Measurements from ENCODE around the gene LCP1. TPM values are rescaled to one million over a fixed set of nuclear protein-coding genes. Genes with fewer than 3 reads are reported as not detected.
"Not testable (repeated sequence)": the region's sequence is repeated elsewhere in the genome, so short reads cannot be mapped to it uniquely, and the experiment has no call there.

The LCP1 gene, protein sequence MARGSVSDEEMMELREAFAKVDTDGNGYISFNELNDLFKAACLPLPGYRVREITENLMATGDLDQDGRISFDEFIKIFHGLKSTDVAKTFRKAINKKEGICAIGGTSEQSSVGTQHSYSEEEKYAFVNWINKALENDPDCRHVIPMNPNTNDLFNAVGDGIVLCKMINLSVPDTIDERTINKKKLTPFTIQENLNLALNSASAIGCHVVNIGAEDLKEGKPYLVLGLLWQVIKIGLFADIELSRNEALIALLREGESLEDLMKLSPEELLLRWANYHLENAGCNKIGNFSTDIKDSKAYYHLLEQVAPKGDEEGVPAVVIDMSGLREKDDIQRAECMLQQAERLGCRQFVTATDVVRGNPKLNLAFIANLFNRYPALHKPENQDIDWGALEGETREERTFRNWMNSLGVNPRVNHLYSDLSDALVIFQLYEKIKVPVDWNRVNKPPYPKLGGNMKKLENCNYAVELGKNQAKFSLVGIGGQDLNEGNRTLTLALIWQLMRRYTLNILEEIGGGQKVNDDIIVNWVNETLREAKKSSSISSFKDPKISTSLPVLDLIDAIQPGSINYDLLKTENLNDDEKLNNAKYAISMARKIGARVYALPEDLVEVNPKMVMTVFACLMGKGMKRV
- total RNA-seq (2021; fragmentation: NEBNext Ultra II Directional; extraction: Animal tissue kit (Norgen Biotek cat#: 25700)) = under 1 TPM in 1 of 6 experiments, not detected in 5; 0.05 TPM
- long read RNA-seq = 0 reads

DNA sequence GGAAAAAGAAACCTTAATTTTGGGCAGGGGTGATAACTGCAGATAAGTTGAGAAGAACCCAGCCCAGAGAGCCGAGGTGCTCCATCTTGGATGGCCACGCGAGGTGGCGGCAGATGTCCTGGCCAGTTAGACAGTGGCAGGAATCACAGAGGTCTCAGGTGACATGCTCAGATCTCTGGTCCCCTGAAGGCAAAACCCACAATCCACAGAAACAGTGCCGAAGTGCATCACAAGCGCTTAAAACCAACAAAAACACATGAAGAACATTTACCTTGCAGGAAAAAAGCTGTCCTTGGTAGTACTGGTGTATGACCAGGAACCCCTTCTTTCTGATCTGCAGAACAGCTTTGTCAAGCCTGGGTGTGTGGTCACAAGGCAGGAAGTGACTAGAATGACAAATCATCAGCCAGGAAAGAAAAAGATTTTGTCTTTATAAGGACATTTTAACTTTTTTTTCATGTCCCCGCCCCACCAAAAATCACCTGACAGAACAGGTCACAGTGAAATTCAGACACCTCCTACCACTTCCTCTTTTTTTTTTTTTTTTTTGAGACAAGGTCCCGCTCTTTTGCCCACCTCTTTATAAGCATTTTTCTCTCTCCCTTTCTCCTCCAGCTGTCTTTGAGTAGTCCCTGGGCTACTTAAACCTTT, at the start of gene LCP1:
TSS of gene LCP1 (minus strand) at position 338 of the 651 bp plus-strand sequence. CDS start 22,515 bp downstream, outside the sequence.
- TF ChIP-seq, protein P1, sequence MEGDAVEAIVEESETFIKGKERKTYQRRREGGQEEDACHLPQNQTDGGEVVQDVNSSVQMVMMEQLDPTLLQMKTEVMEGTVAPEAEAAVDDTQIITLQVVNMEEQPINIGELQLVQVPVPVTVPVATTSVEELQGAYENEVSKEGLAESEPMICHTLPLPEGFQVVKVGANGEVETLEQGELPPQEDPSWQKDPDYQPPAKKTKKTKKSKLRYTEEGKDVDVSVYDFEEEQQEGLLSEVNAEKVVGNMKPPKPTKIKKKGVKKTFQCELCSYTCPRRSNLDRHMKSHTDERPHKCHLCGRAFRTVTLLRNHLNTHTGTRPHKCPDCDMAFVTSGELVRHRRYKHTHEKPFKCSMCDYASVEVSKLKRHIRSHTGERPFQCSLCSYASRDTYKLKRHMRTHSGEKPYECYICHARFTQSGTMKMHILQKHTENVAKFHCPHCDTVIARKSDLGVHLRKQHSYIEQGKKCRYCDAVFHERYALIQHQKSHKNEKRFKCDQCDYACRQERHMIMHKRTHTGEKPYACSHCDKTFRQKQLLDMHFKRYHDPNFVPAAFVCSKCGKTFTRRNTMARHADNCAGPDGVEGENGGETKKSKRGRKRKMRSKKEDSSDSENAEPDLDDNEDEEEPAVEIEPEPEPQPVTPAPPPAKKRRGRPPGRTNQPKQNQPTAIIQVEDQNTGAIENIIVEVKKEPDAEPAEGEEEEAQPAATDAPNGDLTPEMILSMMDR (IDR thresholded peaks at IDR 0.05) = no peak
- Mint-ChIP-seq H3K36me3 (ENCODE audit: low read depth) (no peaks in the 10 kb centered on the region), H3K4me3 (no peak within 1 kb of the TSS), H3K9me3 (no peaks in the 10 kb centered on the region), H3K27me3 (ENCODE audit: insufficient read depth) (peaks cover 2% of the 10 kb centered on the region; the same call in 1 of the 2 replicates), H3K4me1 (ENCODE audit: low read depth) (no peaks in the 10 kb centered on the region), H3K27ac (no peak within 1 kb of the TSS)
- DNase-seq = no peak

DNA sequence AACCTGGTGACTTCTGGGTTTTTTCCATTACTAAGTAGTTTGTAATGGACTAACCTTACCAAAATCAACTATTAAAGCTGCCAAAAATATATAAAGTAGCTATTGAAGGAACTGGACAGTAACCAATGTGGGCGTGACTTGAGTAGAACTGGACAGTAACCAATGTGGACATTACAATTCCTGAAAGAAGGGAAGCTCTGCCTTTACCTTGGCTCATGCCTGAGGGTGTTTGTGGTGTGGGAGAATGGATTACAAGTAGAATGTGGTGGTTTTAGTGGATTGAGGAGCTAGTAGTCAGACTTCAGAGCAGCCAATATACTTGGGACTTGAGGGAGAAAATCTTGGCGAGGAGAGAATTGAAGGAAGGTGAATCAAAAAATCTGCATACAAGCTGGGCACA, 47.3 kb upstream of the LCP1 start:
- H3K4me1 Mint-ChIP-seq (ENCODE audit: low read depth) = peaks cover 8% of the 10 kb centered on the region
- H3K9me3 Mint-ChIP-seq = peaks cover 5% of the 10 kb centered on the region; the same call in 1 of the 2 replicates
- TF ChIP-seq, protein P1 (IDR thresholded peaks at IDR 0.05) = no peak

DNA sequence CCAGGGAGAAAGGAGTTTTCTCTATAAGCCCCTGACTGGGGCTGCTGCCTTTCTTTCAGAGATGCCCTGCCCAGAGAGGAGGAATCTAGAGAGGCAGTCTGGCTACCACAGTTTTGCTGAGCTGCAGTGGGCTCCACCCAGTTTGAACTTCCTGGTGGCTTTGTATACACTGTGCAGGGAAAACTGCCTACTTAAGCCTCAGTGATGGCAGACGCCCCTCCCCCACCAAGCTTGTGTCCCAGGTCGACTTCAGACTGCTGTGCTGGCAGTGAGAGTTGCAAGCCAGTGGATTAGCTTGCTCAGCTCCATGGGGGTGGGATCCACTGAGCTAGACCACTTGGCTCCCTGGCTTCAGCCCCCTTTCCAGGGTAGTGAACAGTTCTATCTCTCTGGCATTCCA, 38.3 kb upstream of the LCP1 start:
- H3K27me3 Mint-ChIP-seq (ENCODE audit: insufficient read depth); H3K27ac Mint-ChIP-seq; H3K4me3 Mint-ChIP-seq; H3K4me1 Mint-ChIP-seq (ENCODE audit: low read depth); H3K36me3 Mint-ChIP-seq (ENCODE audit: low read depth); DNase-seq: not testable (repeated sequence)
- H3K9me3 Mint-ChIP-seq = peaks cover 11% of the 10 kb centered on the region

More for the DNA sequence above, 47.3 kb upstream of the LCP1 start:
- DNase-seq = no peak
- no peak overlapping the region for H3K4me3 Mint-ChIP-seq
- no peaks in the 10 kb centered on the region for H3K36me3 Mint-ChIP-seq (ENCODE audit: low read depth)
- H3K27ac Mint-ChIP-seq = no peak overlapping the region
- peaks cover 5% of the 10 kb centered on the region for H3K27me3 Mint-ChIP-seq (ENCODE audit: insufficient read depth)

DNA sequence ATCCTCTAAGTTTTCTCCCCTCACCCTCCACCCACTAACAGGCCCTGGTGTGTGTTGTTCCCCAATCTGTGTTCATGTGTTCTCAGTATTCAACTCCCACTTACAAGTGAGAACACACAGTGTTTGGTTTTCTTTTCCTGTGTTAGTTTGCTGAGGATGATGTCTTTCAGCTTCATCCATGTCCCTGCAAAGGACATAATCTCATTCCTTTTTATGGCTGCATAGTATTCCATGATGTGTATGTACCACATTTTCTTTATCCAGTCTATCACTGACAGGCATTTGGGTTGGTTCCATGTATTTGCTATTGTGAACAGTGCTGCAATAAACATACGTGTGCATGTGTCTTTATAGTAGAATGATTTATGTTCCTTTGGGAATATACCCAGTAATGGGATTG, 32.8 kb upstream of the LCP1 start:
- not testable (repeated sequence) for H3K36me3 Mint-ChIP-seq (ENCODE audit: low read depth); H3K4me3 Mint-ChIP-seq; DNase-seq; H3K27me3 Mint-ChIP-seq (ENCODE audit: insufficient read depth); H3K27ac Mint-ChIP-seq; H3K9me3 Mint-ChIP-seq
- H3K4me1 Mint-ChIP-seq (ENCODE audit: low read depth) = peaks cover 14% of the 10 kb centered on the region

DNA sequence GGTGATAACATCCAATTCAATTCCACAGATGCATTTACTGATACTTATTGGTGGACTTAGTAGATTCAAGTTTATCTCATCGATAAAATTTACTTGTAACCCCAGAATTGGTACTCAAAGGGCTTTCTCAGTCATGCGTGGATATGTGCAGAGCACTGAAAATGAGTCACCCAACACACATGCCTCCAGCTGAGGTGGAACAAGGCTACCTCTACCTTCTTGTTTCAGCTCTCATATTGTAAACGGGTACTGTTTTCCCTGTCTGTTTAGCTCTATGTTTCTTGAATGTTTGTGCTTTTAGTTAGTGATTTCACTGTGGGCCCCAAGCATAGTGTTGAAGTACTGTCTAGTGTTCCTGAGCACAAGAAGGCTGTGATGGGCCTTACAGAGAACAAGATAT, 31.3 kb upstream of the LCP1 start:
- Mint-ChIP-seq H3K27me3 (ENCODE audit: insufficient read depth) (peaks cover 7% of the 10 kb centered on the region), H3K9me3 (no peaks in the 10 kb centered on the region; the same call in 1 of the 2 replicates), H3K4me1 (ENCODE audit: low read depth) (peaks cover 14% of the 10 kb centered on the region), H3K27ac (no peak overlapping the region), H3K4me3 (no peak overlapping the region), H3K36me3 (ENCODE audit: low read depth) (no peaks in the 10 kb centered on the region)
- no peak for DNase-seq
- TF ChIP-seq, protein P1 (IDR thresholded peaks at IDR 0.05) = no peak

DNA sequence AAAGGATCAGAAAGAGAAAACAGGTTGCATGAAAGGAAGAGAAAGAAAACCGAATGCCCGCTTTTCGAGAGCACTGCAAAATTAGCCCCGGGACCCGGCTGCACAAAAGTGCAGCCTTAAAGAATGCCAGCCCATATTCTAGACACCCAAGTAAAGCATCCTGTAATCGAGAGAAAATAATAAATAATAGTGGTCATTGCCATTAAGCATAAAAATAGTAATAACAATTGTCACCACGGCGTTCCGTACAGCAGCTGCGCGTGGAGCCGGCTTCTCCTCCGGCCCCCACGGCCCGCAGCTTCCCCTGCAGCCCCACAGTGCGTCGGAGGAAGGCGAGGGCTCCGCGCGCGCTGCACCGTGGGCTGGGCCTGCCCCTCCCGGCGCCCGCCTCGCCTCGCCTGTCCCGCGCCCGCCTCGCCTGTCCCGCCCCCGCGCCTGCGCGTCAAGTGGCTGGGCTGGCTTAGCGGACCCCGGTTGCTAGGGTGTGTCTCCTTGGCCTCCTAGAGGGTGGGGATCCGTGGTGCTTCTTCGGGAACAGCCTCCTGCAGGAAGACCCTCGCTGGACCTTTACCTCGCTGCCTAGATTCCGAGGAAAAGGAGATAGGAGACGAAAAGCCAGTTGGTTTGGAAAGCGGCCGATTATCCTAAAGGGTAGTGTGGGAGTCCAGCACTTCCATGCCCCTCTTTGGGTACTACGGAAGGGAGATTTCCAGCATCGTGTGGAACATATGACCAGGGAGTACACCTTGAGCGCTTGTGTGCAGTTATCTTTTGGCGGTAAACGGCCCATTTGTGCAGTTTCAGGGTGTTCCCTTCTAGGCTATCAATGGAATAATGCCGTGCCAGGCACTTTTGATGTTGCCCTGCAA, 29.7 kb upstream of the LCP1 start, which contains the start of gene LRRC63:
TSS of gene LRRC63 (plus strand) at position 446 of the 869 bp plus-strand sequence. CDS start 1,107 bp downstream, outside the sequence.
- Mint-ChIP-seq H3K27ac (no peak within 1 kb of the TSS; the same call in 1 of the 2 replicates), H3K9me3 (no peaks in the 10 kb centered on the region), H3K36me3 (ENCODE audit: low read depth) (no peaks in the 10 kb centered on the region), H3K4me1 (ENCODE audit: low read depth) (peaks cover 14% of the 10 kb centered on the region), H3K27me3 (ENCODE audit: insufficient read depth) (peaks cover 9% of the 10 kb centered on the region), H3K4me3 (peak within 1 kb of the TSS; percentile 84)
- TF ChIP-seq, protein P1 (IDR thresholded peaks at IDR 0.05) = no peak
- DNase-seq = peak; percentile 25

Data from HFFc6 (cell line).